Stimulated activated CD4-positive, alpha-beta T cell treated with anti-CD3 and anti-CD28 coated beads, TNF-alpha, amount 100 ng/mL, for 24 hours (primary cell): ENCODE data around the gene YWHAB.

Experiments
- DNase-seq, 3 experiments: peaks; one replicate each; pipeline ENCODE4 v3.0.0-alpha.2; 2020; ENCODE audit warnings: low read depth in 3 of 3

The YWHAB gene

GRCh38 chr20:44952731-44953130 is 67.2 kb downstream of the YWHAB start:
- no peak for DNase-seq

GRCh38 chr20:44954211-44954610 is 68.7 kb downstream of the YWHAB start:
- DNase-seq: no peak

GRCh38 chr20:44955270-44955669 is 69.8 kb downstream of the YWHAB start:
- DNase-seq: no peak

- no peak for DNase-seq
These were observed 70.9 kb downstream of the YWHAB start for GRCh38 chr20:44956410-44956809.
